GM12873 (cell line): ENCODE measurements around the gene NPR3.

Experiments
- CTCF ChIP-seq: IDR thresholded peaks from 2 replicates; pipeline ENCODE4 v1.5.1; 2012; ENCODE audit warnings: low read depth, mild to moderate bottlenecking, moderate library complexity, low read length, control low read depth; ENCODE audit not compliant: insufficient read depth; ENCODE audit errors: missing control alignments

NPR3 gene

DNA sequence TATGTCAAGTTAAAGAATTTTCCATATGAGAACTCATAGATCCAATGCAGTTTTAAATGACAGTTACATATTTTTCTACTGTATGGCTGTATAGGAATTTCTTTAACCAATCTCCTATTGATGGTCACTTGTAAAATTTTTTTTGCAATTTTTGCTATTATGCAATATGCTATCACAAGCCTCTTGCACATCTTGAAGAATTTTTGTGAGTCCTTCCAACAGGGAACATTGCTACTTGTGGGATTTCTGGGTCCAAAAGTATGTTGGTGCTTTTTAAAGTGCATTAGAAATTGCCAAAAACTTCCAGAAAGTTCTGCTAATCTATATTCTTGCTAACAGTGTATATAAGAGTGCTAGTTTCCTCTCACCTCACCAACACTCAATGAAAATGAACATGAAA is 65.1 kb downstream of the NPR3 start:
- TF ChIP-seq CTCF: no peak

- no peak for TF ChIP-seq CTCF
These were observed 66.1 kb downstream of the NPR3 start for GRCh38 chr5:32777222-32777621.

DNA sequence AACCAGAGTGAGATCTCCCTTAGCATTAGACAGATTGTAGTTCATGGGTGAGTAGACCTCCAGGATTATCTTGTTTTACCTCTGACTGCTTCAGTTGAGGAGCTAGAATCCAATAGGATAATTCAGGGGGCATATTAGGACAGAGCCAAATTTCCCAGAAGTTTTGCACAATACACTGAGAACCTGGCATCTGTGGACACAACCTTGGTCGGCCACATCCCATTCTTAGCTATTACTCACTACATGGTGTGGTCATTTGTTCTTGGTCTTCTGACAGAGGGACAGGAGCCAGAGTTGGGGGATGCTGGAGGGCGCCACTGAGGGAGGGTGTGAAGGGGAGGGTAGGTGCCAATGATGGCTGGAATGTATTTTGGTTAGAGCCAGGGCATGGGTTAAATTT is 66.6 kb downstream of the NPR3 start:
- no peak for TF ChIP-seq CTCF

GRCh38 chr5:32778403-32778802 is 67.3 kb downstream of the NPR3 start:
- no peak for TF ChIP-seq CTCF

DNA sequence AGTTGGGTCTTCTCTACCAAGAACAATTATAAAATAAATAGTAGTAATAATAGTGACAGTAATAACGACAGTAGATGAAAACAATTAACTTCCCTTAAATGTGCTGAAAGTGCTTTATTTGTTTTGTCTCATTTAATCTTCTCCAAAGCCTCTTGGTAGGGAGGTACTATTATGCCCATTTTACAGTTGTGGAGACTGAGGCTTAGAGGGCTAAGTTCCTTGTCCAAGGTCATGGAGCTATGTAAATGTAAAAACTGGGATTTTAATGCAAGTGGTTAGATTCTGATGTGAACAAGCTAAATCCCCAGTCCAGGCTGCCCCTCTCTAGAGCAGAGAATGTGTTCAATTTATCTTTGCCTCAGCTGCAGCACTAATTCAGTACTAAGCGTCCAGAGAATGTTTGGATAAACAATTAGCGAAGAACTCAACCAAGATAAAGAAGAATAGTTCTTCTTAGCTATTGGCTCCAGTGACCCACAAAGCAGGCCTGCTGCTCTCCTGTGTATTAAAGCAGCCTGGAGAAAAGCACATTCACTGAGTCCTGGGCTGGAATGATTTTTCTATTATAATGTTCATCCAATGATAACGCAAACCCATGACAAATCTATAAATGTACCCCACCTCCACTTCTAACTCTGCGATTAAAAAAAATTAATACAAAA is 68.8 kb downstream of the NPR3 start:
- TF ChIP-seq CTCF: no peak

- no peak for TF ChIP-seq CTCF
These were observed 69.4 kb downstream of the NPR3 start for GRCh38 chr5:32780508-32780919.

GRCh38 chr5:32783661-32784060 is 72.5 kb downstream of the NPR3 start:
- TF ChIP-seq CTCF: no peak
